Measurements from ENCODE around the gene HPN. TPM values are rescaled to one million over a fixed set of nuclear protein-coding genes. Genes with fewer than 3 reads are reported as not detected.

Gene HPN
- total and polyA plus RNA-seq, 2 of the 13 experiments (the other 11 are each of a cell fraction or from before 2014, with no cell fraction given): 46.7 to 261 TPM

- TF ChIP-seq UBTF (CRISPR knock-in tag; IDR thresholded peaks at IDR 0.05) (peak; percentile 47; the same call in 1 of the 2 replicates), PHF21A (CRISPR knock-in tag; IDR thresholded peaks at IDR 0.05) (peak; percentile 97), NFKB2 (CRISPR knock-in tag; IDR thresholded peaks at IDR 0.05; ENCODE audit: borderline replicate concordance) (peak; percentile 65; the same call in 1 of the 2 replicates), HHEX (CRISPR knock-in tag; IDR thresholded peaks at IDR 0.05) (peak; percentile 95), AHDC1 (CRISPR knock-in tag; IDR thresholded peaks at IDR 0.05; ENCODE audit: borderline replicate concordance) (peak; percentile 90), ZNF616 (CRISPR knock-in tag; IDR thresholded peaks at IDR 0.05; ENCODE audit: low read depth) (no peak), BCL6 (CRISPR knock-in tag; IDR thresholded peaks at IDR 0.05) (peak; percentile 96), RFX5 (IDR thresholded peaks at IDR 0.05; ENCODE audit: low read depth, low read length) (no peak)
- TF ChIP-seq, protein P1, sequence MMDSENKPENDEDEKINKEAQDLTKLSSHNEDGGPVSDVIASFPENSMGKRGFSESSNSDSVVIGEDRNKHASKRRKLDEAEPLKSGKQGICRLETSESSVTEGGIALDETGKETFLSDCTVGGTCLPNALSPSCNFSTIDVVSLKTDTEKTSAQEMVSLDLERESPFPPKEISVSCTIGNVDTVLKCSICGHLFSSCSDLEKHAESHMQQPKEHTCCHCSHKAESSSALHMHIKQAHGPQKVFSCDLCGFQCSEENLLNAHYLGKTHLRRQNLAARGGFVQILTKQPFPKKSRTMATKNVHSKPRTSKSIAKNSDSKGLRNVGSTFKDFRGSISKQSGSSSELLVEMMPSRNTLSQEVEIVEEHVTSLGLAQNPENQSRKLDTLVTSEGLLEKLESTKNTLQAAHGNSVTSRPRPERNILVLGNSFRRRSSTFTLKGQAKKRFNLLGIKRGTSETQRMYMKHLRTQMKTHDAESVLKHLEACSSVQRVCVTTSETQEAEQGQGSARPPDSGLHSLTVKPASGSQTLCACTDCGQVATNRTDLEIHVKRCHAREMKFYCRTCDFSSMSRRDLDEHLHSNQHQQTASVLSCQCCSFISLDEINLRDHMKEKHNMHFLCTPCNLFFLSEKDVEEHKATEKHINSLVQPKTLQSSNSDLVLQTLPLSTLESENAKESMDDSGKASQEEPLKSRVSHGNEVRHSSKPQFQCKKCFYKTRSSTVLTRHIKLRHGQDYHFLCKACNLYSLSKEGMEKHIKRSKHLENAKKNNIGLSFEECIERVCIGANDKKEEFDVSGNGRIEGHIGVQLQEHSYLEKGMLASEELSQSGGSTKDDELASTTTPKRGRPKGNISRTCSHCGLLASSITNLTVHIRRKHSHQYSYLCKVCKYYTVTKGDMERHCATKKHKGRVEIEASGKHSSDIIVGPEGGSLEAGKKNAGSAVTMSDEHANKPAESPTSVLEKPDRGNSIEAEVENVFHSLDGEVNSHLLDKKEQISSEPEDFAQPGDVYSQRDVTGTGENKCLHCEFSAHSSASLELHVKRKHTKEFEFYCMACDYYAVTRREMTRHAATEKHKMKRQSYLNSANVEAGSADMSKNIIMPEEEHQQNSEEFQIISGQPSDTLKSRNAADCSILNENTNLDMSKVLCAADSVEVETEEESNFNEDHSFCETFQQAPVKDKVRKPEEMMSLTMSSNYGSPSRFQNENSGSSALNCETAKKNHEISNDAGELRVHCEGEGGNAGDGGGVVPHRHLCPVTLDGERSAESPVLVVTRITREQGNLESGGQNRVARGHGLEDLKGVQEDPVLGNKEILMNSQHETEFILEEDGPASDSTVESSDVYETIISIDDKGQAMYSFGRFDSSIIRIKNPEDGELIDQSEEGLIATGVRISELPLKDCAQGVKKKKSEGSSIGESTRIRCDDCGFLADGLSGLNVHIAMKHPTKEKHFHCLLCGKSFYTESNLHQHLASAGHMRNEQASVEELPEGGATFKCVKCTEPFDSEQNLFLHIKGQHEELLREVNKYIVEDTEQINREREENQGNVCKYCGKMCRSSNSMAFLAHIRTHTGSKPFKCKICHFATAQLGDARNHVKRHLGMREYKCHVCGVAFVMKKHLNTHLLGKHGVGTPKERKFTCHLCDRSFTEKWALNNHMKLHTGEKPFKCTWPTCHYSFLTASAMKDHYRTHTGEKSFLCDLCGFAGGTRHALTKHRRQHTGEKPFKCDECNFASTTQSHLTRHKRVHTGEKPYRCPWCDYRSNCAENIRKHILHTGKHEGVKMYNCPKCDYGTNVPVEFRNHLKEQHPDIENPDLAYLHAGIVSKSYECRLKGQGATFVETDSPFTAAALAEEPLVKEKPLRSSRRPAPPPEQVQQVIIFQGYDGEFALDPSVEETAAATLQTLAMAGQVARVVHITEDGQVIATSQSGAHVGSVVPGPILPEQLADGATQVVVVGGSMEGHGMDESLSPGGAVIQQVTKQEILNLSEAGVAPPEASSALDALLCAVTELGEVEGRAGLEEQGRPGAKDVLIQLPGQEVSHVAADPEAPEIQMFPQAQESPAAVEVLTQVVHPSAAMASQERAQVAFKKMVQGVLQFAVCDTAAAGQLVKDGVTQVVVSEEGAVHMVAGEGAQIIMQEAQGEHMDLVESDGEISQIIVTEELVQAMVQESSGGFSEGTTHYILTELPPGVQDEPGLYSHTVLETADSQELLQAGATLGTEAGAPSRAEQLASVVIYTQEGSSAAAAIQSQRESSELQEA (CRISPR knock-in tag; IDR thresholded peaks at IDR 0.05; ENCODE audit: not compliant biosample characterization): no peak
- TF ChIP-seq, protein P2, sequence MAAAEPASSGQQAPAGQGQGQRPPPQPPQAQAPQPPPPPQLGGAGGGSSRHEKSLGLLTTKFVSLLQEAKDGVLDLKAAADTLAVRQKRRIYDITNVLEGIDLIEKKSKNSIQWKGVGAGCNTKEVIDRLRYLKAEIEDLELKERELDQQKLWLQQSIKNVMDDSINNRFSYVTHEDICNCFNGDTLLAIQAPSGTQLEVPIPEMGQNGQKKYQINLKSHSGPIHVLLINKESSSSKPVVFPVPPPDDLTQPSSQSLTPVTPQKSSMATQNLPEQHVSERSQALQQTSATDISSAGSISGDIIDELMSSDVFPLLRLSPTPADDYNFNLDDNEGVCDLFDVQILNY (CRISPR knock-in tag; conservative IDR thresholded peaks at IDR 0.05): no peak
Measured at GRCh38 chr19:35006342-35006998, 35.1 kb upstream of the HPN start (continued).
